HepG2 (cell line): ENCODE data around the gene SNX18. TPM values are rescaled to one million over a fixed set of nuclear protein-coding genes. Genes with fewer than 3 reads are reported as not detected.

Source experiments
- ATAC-seq: fragments of 200-7000 bp; cut with Tn5 transposase; 3 replicates; pipeline ENCODE4 v1.9.1; 2020; ENCODE audit warnings: mild to moderate bottlenecking, moderate library complexity
- BruUV-seq: library from RNA; stranded (reverse); fragments of 400-500 nt; replicated peaks from 2 replicates; lab custom pipeline; 2021; lab: Mats Ljungman, UMichigan
- CTCF ChIA-PET: fragments of 300-600 bp; formaldehyde crosslinking; extraction: SDS; loops from one replicate; lab custom pipeline; 2021; ENCODE audit warnings: low total read pairs, inconsistent platforms, low intra/inter-chr PET ratio; lab: Yijun Ruan, JAX
- POLR2A ChIA-PET: fragments of 350-600 bp; sonication (Branson Sonifier 250); formaldehyde crosslinking; loops from one replicate; lab custom pipeline; 2020; ENCODE audit warnings: antibody characterized with exemption, inconsistent platforms; lab: Yijun Ruan, JAX
- DNase-seq: peaks from one replicate; pipeline ENCODE4 v3.0.0-alpha.2; 2015; ENCODE audit warnings: low spot score
- FAIRE-seq: peaks from 3 replicates; lab custom pipeline; 2011; peaks lifted over from hg19 to GRCh38; lab: Jason Lieb, UNC
- H2AFZ ChIP-seq: one replicate; pipeline ENCODE4 v1.6.1; 2011; ENCODE audit warnings: low read length, inconsistent platforms
- H3K27ac ChIP-seq: fragments of 300-600 bp; 3 replicates; pipeline ENCODE4 v1.8.0; 2011; ENCODE audit warnings: mixed run types, mild to moderate bottlenecking, mixed read lengths, low read length, inconsistent platforms; ENCODE audit not compliant: insufficient read depth; ENCODE audit errors: extremely low read length
- H3K27me3 ChIP-seq, 2 experiments: fragments of 200-600 bp in 1 of 2; 2 replicates in 1 of 2; 3 replicates in 1 of 2; pipeline versions ENCODE4 v1.6.0 to v1.8.0; 2011; ENCODE audit warnings: low read length in 2 of 2, mild to moderate bottlenecking in 2 of 2, moderate library complexity in 2 of 2, inconsistent platforms in 1 of 2; ENCODE audit not compliant: insufficient read depth in 2 of 2, control insufficient read depth in 1 of 2
- H3K36me3 ChIP-seq, 2 experiments: fragments of 200-600 bp in 1 of 2; replicated peaks in 1 of 2; 2 replicates in 1 of 2; 3 replicates in 1 of 2; pipeline versions ENCODE4 v1.5.1 to v1.8.0; 2011; ENCODE audit warnings: low read length in 2 of 2, inconsistent platforms in 1 of 2; ENCODE audit not compliant: insufficient read depth in 2 of 2, control insufficient read depth in 1 of 2
- H3K4me1 ChIP-seq: 2 replicates; pipeline ENCODE4 v1.5.1; 2012; ENCODE audit warnings: low read length, inconsistent platforms; ENCODE audit not compliant: insufficient read depth
- H3K4me2 ChIP-seq: 2 replicates; pipeline ENCODE4 v1.6.0; 2011; ENCODE audit warnings: low read depth, low read length, inconsistent platforms
- H3K4me3 ChIP-seq, 3 experiments: fragments of 200-600 bp in 1 of 3; sonication (generic), shearing (Covaris generic) in 1 of 3; replicated peaks in 1 of 3; 2 replicates each; pipeline ENCODE4 v1.5.1; 2011 to 2016; ENCODE audit warnings: low read length in 3 of 3, inconsistent platforms in 2 of 3, low read depth in 2 of 3, mild to moderate bottlenecking in 2 of 3, control low read depth in 1 of 3, mixed read lengths in 1 of 3; ENCODE audit not compliant: insufficient read depth in 1 of 3
- H3K79me2 ChIP-seq: one replicate; pipeline ENCODE4 v1.6.1; 2011; ENCODE audit warnings: low read length, inconsistent platforms; ENCODE audit not compliant: insufficient read depth
- H3K9ac ChIP-seq: 2 replicates; pipeline ENCODE4 v1.6.0; 2011; ENCODE audit warnings: mild to moderate bottlenecking, low read depth, low read length, inconsistent platforms; ENCODE audit not compliant: insufficient read depth
- H3K9me3 ChIP-seq: 2 replicates; pipeline ENCODE4 v1.5.1; 2012; ENCODE audit warnings: mild to moderate bottlenecking, low read length
- H4K20me1 ChIP-seq: 2 replicates; pipeline ENCODE4 v1.6.0; 2011; ENCODE audit warnings: inconsistent platforms, mild to moderate bottlenecking, low read length, moderate library complexity; ENCODE audit not compliant: insufficient read depth
- CBX2 ChIP-seq, 2 experiments: fragments of 200-600 bp in 1 of 2; sonication (generic); formaldehyde crosslinking in 1 of 2; IDR thresholded peaks; 2 replicates each; pipeline versions ENCODE4 v1.7.0 to v1.8.1; 2018 to 2022; ENCODE audit warnings: low read depth in 2 of 2, low read length in 1 of 2, mild to moderate bottlenecking in 1 of 2, missing genetic modification reagents in 1 of 2
- DR1 ChIP-seq: sonication (generic); formaldehyde crosslinking; IDR thresholded peaks from 2 replicates; pipeline ENCODE4 v1.8.0; 2021; ENCODE audit warnings: mild to moderate bottlenecking, missing genetic modification reagents, inconsistent platforms
- TBX3 ChIP-seq: fragments of 450-650 bp; IDR thresholded peaks from 2 replicates; pipeline ENCODE4 v1.6.1; 2017; ENCODE audit warnings: antibody characterized with exemption, mild to moderate bottlenecking, inconsistent platforms, borderline replicate concordance
- TCF12 ChIP-seq, 2 experiments: fragments of 450-650 bp in 1 of 2; sonication (generic) in 1 of 2; formaldehyde crosslinking in 1 of 2; IDR thresholded peaks; 2 replicates each; pipeline versions ENCODE4 v1.6.1 to v1.8.0; 2017 to 2022; ENCODE audit warnings: antibody characterized with exemption in 1 of 2, mild to moderate bottlenecking in 1 of 2, missing genetic modification reagents in 1 of 2, moderate library complexity in 1 of 2
- TEAD3 ChIP-seq: optimal IDR thresholded peaks from 2 replicates; pipeline ENCODE3; 2016; ENCODE audit warnings: borderline replicate concordance
- ZBTB1 ChIP-seq: sonication (generic); formaldehyde crosslinking; IDR thresholded peaks from 2 replicates; pipeline ENCODE4 v1.4.0; 2020; ENCODE audit warnings: missing genetic modification reagents, borderline replicate concordance
- ZMYM2 ChIP-seq: sonication (generic); formaldehyde crosslinking; IDR thresholded peaks from 2 replicates; pipeline ENCODE4 v1.8.0; 2022; ENCODE audit warnings: mild to moderate bottlenecking, missing genetic modification reagents
- ZNF235 ChIP-seq: sonication (generic); formaldehyde crosslinking; IDR thresholded peaks from 2 replicates; pipeline ENCODE4 v1.8.1; 2023; ENCODE audit warnings: mild to moderate bottlenecking, missing genetic modification reagents, borderline replicate concordance
- ZNF547 ChIP-seq: sonication (generic); formaldehyde crosslinking; IDR thresholded peaks from 2 replicates; pipeline ENCODE4 v1.5.1; 2020; ENCODE audit warnings: mild to moderate bottlenecking, missing genetic modification reagents
- ZNF878 ChIP-seq: sonication (generic); formaldehyde crosslinking; IDR thresholded peaks from 2 replicates; pipeline ENCODE4 v1.8.1; 2023; ENCODE audit warnings: mild to moderate bottlenecking, missing genetic modification reagents, moderate library complexity
- ZSCAN22 ChIP-seq: sonication (generic); formaldehyde crosslinking; IDR thresholded peaks from 2 replicates; pipeline ENCODE4 v1.4.0; 2020; ENCODE audit warnings: mild to moderate bottlenecking, missing genetic modification reagents
- WGBS: methylation state at CpG from one replicate; pipeline ENCODE4 v1.1.6; 2017; ENCODE audit warnings: low lambda C conversion rate; 5-methylcytosine and 5-hydroxymethylcytosine counted together
- in situ Hi-C: cut with HindIII; loops from 2 replicates; pipeline ENCODE4 v1.10.0; 2017; ENCODE audit warnings: low pct_unique_long_range_greater_than_20kb; ENCODE audit not compliant: extremely low pct_ligation_motif_present
- intact Hi-C: fragments of 100-400 bp; cut with micrococcal nuclease; formaldehyde crosslinking; loops from one replicate; pipeline ENCODE4 v1.10.0; 2022; ENCODE audit not compliant: unreplicated experiment
- polyA plus RNA-seq, 8 experiments: library from polyadenylated mRNA; depleted of rRNA in 3 of 8; stranded (reverse) in 7 of 8; unstranded in 1 of 8; fragments of >200 nt; fragmentation: Illumina TruSeq in 4 of 8; extraction: Trizol in 4 of 8; gene quantifications; 2 replicates each; pipeline versions ENCODE4 v1.2.1 to v1.2.3, GENCODE V29; 2011 to 2016; ENCODE audit warnings: low read depth in 4 of 8, missing spikeins in 1 of 8, mixed read lengths in 1 of 8; ENCODE audit not compliant: insufficient read depth in 1 of 8
- total RNA-seq, 5 experiments: library from RNA; depleted of rRNA; stranded (reverse); fragments of >200 nt; fragmentation: Illumina TruSeq; extraction: Trizol; gene quantifications; 2 replicates each; pipeline ENCODE4 v1.2.3, GENCODE V29; 2016; ENCODE audit warnings: low read depth in 1 of 5

SNX18 gene
- total and polyA plus RNA-seq, 2 of the 13 experiments (the other 11 are each of a cell fraction or from before 2014, with no cell fraction given), result 2.3 to 6.2 TPM

GRCh38 chr5:54537725-54538124 lies 20.2 kb downstream of the SNX18 start:
- TF ChIP-seq ZSCAN22 (CRISPR knock-in tag) (no peak), TCF12 (IDR thresholded peaks at IDR 0.05) (no peak), TCF12 (CRISPR knock-in tag; IDR thresholded peaks at IDR 0.05) (no peak), TBX3 (no peak), ZNF547 (CRISPR knock-in tag) (no peak), ZBTB1 (CRISPR knock-in tag) (no peak), ZNF878 (CRISPR knock-in tag) (no peak), TEAD3 (no peak), ZNF235 (CRISPR knock-in tag) (no peak), CBX2 (IDR thresholded peaks at IDR 0.05; ENCODE audit: low read depth, low read length) (no peak), CBX2 (CRISPR knock-in tag; IDR thresholded peaks at IDR 0.05; ENCODE audit: low read depth) (no peak), ZMYM2 (CRISPR knock-in tag) (no peak), DR1 (CRISPR knock-in tag) (no peak)
- no peak for FAIRE-seq
- no peak overlapping the region for H3K4me2 ChIP-seq
- CTCF ChIA-PET, result no interaction called here
- peaks cover 20% of the 10 kb centered on the region for H3K4me1 ChIP-seq
- no peak for ATAC-seq
- no peaks in the 10 kb centered on the region for H3K9me3 ChIP-seq
- H4K20me1 ChIP-seq, result no peaks in the 10 kb centered on the region
- in situ Hi-C loops, result no loop called here
- no peak for DNase-seq
- POLR2A ChIA-PET, result no interaction called here
- intact Hi-C loops, result no loop called here
- no peaks in the 10 kb centered on the region for H3K36me3 ChIP-seq
- H3K27me3 ChIP-seq, result no peaks in the 10 kb centered on the region
- H3K4me3 ChIP-seq, result no peak overlapping the region
- no peak overlapping the region for H3K9ac ChIP-seq
- no TSS peak for BruUV-seq
- no peak overlapping the region for H3K27ac ChIP-seq
- 96% methylated on average over 2 of the region's 2 CpGs for WGBS
- H2AFZ ChIP-seq, result no peak overlapping the region
- H3K79me2 ChIP-seq, result no peaks in the 10 kb centered on the region
